AG04450 (cell line): ENCODE data around the gene MORC2. TPM values are rescaled to one million over a fixed set of nuclear protein-coding genes. Genes with fewer than 3 reads are reported as not detected.

ENCODE experiments used
- CTCF ChIA-PET: fragments of 300-600, 350-600 bp; formaldehyde crosslinking; extraction: SDS; loops from one replicate; lab custom pipeline; 2022; ENCODE audit warnings: antibody characterized with exemption, inconsistent platforms; lab: Charles Lee
- POLR2A ChIA-PET: fragments of 350-600 bp; formaldehyde crosslinking; extraction: SDS; loops from one replicate; lab custom pipeline; 2021; ENCODE audit warnings: antibody characterized with exemption, inconsistent platforms; lab: Yijun Ruan, JAX
- DNase-seq: peaks from one replicate; pipeline ENCODE4 v3.0.0-alpha.2; 2011; ENCODE audit warnings: low read depth, low spot score
- H3K27ac ChIP-seq: one replicate; pipeline ENCODE4 v1.5.1; 2012; ENCODE audit warnings: low read depth, low read length, control low read depth
- H3K27me3 ChIP-seq: one replicate; pipeline ENCODE4 v1.6.0; 2012; ENCODE audit warnings: low read length; ENCODE audit not compliant: control insufficient read depth, insufficient read depth
- H3K4me3 ChIP-seq: 2 replicates; pipeline ENCODE4 v1.5.1; 2011; ENCODE audit warnings: mild to moderate bottlenecking, low read depth, low read length, control low read depth
- H3K9me3 ChIP-seq: 2 replicates; pipeline ENCODE4 v1.5.1; 2012; ENCODE audit warnings: low read length; ENCODE audit not compliant: control insufficient read depth, insufficient read depth
- polyA plus RNA-seq: library from polyadenylated mRNA; depleted of rRNA; stranded (reverse); fragments of >200 nt; gene quantifications from 2 replicates; pipeline ENCODE4 v1.2.3, GENCODE V29; 2011
- TF ChIP-seq, protein P1 (sequence below): IDR thresholded peaks from 2 replicates; pipeline ENCODE4 v1.5.1; 2011; ENCODE audit warnings: low read depth, low read length, control low read depth, inconsistent platforms

Gene MORC2
- polyA plus RNA-seq, 1 experiment = 16.3 TPM

DNA sequence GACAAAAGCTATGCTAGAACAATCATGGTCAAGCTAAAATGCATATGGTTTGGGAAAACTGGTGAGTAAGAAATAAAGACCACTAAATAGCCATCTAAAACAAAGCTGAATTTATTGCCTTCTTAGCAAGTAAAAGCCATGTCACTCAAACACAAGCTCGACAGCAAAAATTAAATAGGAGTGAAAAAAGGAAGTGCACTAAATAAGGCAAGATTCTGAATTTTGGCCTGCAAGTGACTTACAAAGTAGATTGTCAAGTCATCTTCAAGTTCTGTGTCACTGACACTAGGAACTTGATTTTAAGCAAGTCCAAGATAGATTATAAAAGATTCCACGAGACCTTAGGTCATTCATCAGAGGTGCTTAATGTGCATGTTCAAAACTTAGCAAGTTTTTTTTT lies 27.9 kb upstream of the MORC2 start:
- Histone ChIP-seq H3K9me3 (peaks cover 3% of the 10 kb centered on the region; the same call in 1 of the 2 replicates), H3K27me3 (peaks cover 5% of the 10 kb centered on the region), H3K27ac (no peak overlapping the region), H3K4me3 (no peak overlapping the region)
- ChIA-PET POLR2A (no interaction called here), CTCF (no interaction called here)
- no peak for DNase-seq
- TF ChIP-seq, protein P1, sequence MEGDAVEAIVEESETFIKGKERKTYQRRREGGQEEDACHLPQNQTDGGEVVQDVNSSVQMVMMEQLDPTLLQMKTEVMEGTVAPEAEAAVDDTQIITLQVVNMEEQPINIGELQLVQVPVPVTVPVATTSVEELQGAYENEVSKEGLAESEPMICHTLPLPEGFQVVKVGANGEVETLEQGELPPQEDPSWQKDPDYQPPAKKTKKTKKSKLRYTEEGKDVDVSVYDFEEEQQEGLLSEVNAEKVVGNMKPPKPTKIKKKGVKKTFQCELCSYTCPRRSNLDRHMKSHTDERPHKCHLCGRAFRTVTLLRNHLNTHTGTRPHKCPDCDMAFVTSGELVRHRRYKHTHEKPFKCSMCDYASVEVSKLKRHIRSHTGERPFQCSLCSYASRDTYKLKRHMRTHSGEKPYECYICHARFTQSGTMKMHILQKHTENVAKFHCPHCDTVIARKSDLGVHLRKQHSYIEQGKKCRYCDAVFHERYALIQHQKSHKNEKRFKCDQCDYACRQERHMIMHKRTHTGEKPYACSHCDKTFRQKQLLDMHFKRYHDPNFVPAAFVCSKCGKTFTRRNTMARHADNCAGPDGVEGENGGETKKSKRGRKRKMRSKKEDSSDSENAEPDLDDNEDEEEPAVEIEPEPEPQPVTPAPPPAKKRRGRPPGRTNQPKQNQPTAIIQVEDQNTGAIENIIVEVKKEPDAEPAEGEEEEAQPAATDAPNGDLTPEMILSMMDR = no peak

DNA sequence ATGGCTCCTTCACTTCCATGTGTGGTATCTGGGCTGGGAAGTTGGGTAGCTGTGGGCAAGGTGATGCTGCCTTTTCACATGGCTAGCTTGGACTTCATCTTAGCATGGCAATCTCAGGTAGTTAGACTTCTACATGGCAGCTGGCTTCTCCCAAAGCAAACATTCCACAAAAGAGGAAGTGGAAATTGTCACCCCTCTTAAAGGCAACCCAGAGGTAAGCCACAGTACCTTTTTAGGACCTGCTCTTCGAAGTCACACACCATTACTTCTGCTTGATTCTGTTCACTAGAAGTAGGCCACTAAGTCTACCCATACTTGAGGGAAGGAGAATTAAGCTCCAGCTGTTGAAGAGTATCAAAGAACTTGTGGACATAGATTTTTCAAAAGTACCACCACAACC lies 26.4 kb upstream of the MORC2 start:
- no peak overlapping the region for H3K27ac ChIP-seq
- CTCF ChIA-PET = no interaction called here
- POLR2A ChIA-PET = no interaction called here
- no peak for DNase-seq
- peaks cover 3% of the 10 kb centered on the region; the same call in 1 of the 2 replicates for H3K9me3 ChIP-seq
- peaks cover 5% of the 10 kb centered on the region for H3K27me3 ChIP-seq
- H3K4me3 ChIP-seq = no peak overlapping the region
- TF ChIP-seq, protein P1 = no peak

DNA sequence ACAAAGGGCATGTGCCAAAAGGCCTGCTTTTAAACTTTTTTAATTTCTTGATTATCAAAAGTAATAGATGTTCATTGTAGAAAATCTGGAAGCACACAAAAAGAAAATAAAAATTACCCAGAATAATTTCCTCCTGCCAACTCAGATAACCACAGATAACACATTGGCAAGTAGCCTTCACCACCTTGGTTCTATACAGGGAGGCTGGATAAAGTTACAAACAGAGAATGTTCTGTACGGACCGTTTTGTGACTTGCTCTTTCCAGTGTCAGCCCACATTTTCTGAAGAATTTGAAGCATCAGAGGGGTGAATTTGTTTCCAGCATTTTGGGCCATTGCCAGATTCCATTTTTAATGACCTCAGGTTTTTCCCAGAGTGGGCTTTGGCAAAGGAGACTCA lies 24.0 kb upstream of the MORC2 start:
- TF ChIP-seq, protein P1 = no peak

DNA sequence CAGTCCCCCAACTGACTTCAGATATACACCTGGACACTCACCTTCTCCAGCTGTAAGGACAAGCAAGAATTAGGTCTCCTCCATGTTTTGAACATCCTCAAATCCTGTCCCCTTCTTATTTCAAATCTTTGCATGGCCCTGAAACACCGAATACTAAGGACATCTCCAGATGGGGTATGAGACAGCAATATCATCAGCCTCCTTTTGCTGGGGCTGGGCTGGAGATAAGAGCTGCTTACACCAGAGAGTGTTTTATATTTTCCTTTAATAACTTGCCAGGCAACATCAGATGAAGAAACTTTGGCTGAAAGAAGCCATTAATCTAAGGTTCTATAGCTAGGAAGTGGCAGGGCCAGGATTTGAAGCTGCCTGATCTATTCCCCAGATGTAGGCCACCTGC lies 22.1 kb upstream of the MORC2 start:
- H3K9me3 ChIP-seq = peaks cover 3% of the 10 kb centered on the region; the same call in 1 of the 2 replicates
- no peak overlapping the region for H3K27ac ChIP-seq
- no peak overlapping the region for H3K4me3 ChIP-seq
- CTCF ChIA-PET = no interaction called here
- TF ChIP-seq, protein P1 = no peak
- peaks cover 5% of the 10 kb centered on the region for H3K27me3 ChIP-seq
- POLR2A ChIA-PET = interaction anchor here (0.5 kb wide), 1 partner anchor 169 kb away, joined by 3 read pairs; no protein-coding TSS in a partner anchor
- DNase-seq = no peak

More for the DNA sequence above, 24.0 kb upstream of the MORC2 start:
- ChIA-PET CTCF (interaction anchor here (0.6 to 1.7 kb wide), 2 partner anchors 13 to 135 kb away, joined by 3 to 5 read pairs; no protein-coding TSS in a partner anchor), POLR2A (no interaction called here)
- Histone ChIP-seq H3K4me3 (no peak overlapping the region), H3K9me3 (peaks cover 3% of the 10 kb centered on the region; the same call in 1 of the 2 replicates), H3K27ac (no peak overlapping the region), H3K27me3 (peaks cover 5% of the 10 kb centered on the region)
- no peak for DNase-seq

DNA sequence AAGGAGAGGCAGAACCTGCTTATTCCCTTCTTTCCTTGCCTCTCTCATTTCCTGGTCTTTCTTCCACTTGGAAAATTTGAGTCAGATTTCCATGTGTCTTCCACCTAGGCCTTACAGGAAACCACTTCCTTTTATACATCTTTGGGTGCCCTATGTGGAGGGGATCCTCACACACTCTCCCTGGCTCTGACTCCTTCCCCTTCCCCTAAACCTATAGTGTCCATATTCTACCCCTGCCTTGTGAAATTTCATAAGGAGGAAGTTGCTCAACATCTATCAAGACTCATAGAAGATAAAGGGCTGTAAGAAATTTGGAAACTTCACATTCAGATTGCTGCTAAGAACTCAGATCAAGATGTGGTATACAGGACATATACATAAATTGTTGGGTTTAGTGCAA lies 20.9 kb upstream of the MORC2 start:
- TF ChIP-seq, protein P1 = no peak
- peaks cover 3% of the 10 kb centered on the region; the same call in 1 of the 2 replicates for H3K9me3 ChIP-seq
- CTCF ChIA-PET = no interaction called here

More for the DNA sequence above, 20.9 kb upstream of the MORC2 start:
- POLR2A ChIA-PET = no interaction called here
- Histone ChIP-seq H3K27ac (no peak overlapping the region), H3K27me3 (peaks cover 4% of the 10 kb centered on the region), H3K4me3 (no peak overlapping the region)
- no peak for DNase-seq
